HG03342 (cell line): ENCODE data around the gene HAPLN3.

Source experiments
- ATAC-seq: cut with Tn5 transposase; IDR thresholded peaks from one replicate; pipeline ENCODE4 v1.9.1; 2021; ENCODE audit warnings: mild to moderate bottlenecking, moderate library complexity; ENCODE audit not compliant: unreplicated experiment

Gene HAPLN3

GRCh38 chr15:88865498-88866099, 29.7 kb downstream of the HAPLN3 start:
- ATAC-seq, result no peak

- no peak for ATAC-seq
Measured at GRCh38 chr15:88864861-88865497, 30.4 kb downstream of the HAPLN3 start.

GRCh38 chr15:88863412-88863811, 31.9 kb downstream of the HAPLN3 start:
- ATAC-seq, result no peak

GRCh38 chr15:88860212-88860611, 35.1 kb downstream of the HAPLN3 start:
- no peak for ATAC-seq

GRCh38 chr15:88859550-88859949, 35.8 kb downstream of the HAPLN3 start:
- ATAC-seq, result no peak

GRCh38 chr15:88858934-88859333, 36.4 kb downstream of the HAPLN3 start:
- no peak for ATAC-seq

GRCh38 chr15:88852476-88852875, 42.9 kb downstream of the HAPLN3 start:
- no peak for ATAC-seq

- no peak for ATAC-seq
Measured at GRCh38 chr15:88849376-88850072, 45.8 kb downstream of the HAPLN3 start.

GRCh38 chr15:88848203-88848602, 47.1 kb downstream of the HAPLN3 start:
- ATAC-seq, result no peak

- no peak for ATAC-seq
Measured at GRCh38 chr15:88847144-88847543, 48.2 kb downstream of the HAPLN3 start.

- ATAC-seq, result no peak
Measured at GRCh38 chr15:88845616-88846015, 49.7 kb downstream of the HAPLN3 start.

- ATAC-seq, result no peak
Measured at GRCh38 chr15:88844749-88845386, 50.5 kb downstream of the HAPLN3 start.

GRCh38 chr15:88843334-88843733, 52.0 kb downstream of the HAPLN3 start:
- ATAC-seq, result no peak

- ATAC-seq, result no peak
Measured at GRCh38 chr15:88842156-88842555, 53.2 kb downstream of the HAPLN3 start.

GRCh38 chr15:88841236-88841635, 54.1 kb downstream of the HAPLN3 start:
- no peak for ATAC-seq

- no peak for ATAC-seq
Measured at GRCh38 chr15:88839961-88840360, 55.4 kb downstream of the HAPLN3 start.

- no peak for ATAC-seq
Measured at GRCh38 chr15:88839146-88839545, 56.2 kb downstream of the HAPLN3 start.

- ATAC-seq, result no peak
Measured at GRCh38 chr15:88838667-88839066, 56.7 kb downstream of the HAPLN3 start.

- ATAC-seq, result no peak
Measured at GRCh38 chr15:88835646-88836045, 59.7 kb downstream of the HAPLN3 start.

- ATAC-seq, result no peak
Measured at GRCh38 chr15:88835119-88835518, 60.2 kb downstream of the HAPLN3 start.

- ATAC-seq, result no peak
Measured at GRCh38 chr15:88834211-88834812, 61.0 kb downstream of the HAPLN3 start.
